ENCODE results near the gene EFCAB14.
"Not testable (repeated sequence)": the region's sequence is repeated elsewhere in the genome, so short reads cannot be mapped to it uniquely, and the experiment has no call there.

Gene EFCAB14

GRCh38 chr1:46760558-46761166 lies 41.7 kb upstream of the EFCAB14 start:
- no peak for DNase-seq (ENCODE audit: extremely low spot score)
- POLR2A ChIA-PET: no interaction called here
- TF ChIP-seq TARDBP (IDR thresholded peaks at IDR 0.05) (no peak), ZNF384 (IDR thresholded peaks at IDR 0.05) (no peak), PKNOX1 (IDR thresholded peaks at IDR 0.05) (no peak), SUZ12 (IDR thresholded peaks at IDR 0.05) (no peak), HDGF (IDR thresholded peaks at IDR 0.05; ENCODE audit: borderline replicate concordance) (no peak), NFRKB (IDR thresholded peaks at IDR 0.05) (no peak), FOXM1 (IDR thresholded peaks at IDR 0.05; ENCODE audit: borderline replicate concordance) (no peak), L3MBTL2 (conservative IDR thresholded peaks at IDR 0.05) (no peak), FOXK2 (IDR thresholded peaks at IDR 0.05) (no peak), CTBP1 (IDR thresholded peaks at IDR 0.05; ENCODE audit: borderline replicate concordance) (no peak), SP1 (IDR thresholded peaks at IDR 0.05) (no peak)
- CTCF ChIA-PET: no interaction called here

- no peak for TF ChIP-seq NFRKB (IDR thresholded peaks at IDR 0.05)
- TF ChIP-seq FOXA1 (IDR thresholded peaks at IDR 0.05): no peak
- TF ChIP-seq FOXK2 (IDR thresholded peaks at IDR 0.05): no peak
- no peak for TF ChIP-seq ELF4 (IDR thresholded peaks at IDR 0.05)
- TF ChIP-seq CTBP1 (IDR thresholded peaks at IDR 0.05; ENCODE audit: borderline replicate concordance): no peak
- TF ChIP-seq SP1 (IDR thresholded peaks at IDR 0.05): no peak
- no peak for TF ChIP-seq TARDBP (IDR thresholded peaks at IDR 0.05)
- TF ChIP-seq HDGF (IDR thresholded peaks at IDR 0.05; ENCODE audit: borderline replicate concordance): no peak
- TF ChIP-seq PKNOX1 (IDR thresholded peaks at IDR 0.05): no peak
- TF ChIP-seq FOXM1 (IDR thresholded peaks at IDR 0.05; ENCODE audit: borderline replicate concordance): no peak
- TF ChIP-seq BHLHE40 (IDR thresholded peaks at IDR 0.05; ENCODE audit: borderline replicate concordance): no peak
- TF ChIP-seq LEF1 (IDR thresholded peaks at IDR 0.05; ENCODE audit: borderline replicate concordance): no peak
- no peak for TF ChIP-seq ARNT (IDR thresholded peaks at IDR 0.05)
- TF ChIP-seq SUZ12 (IDR thresholded peaks at IDR 0.05): no peak
- no peak for TF ChIP-seq L3MBTL2 (conservative IDR thresholded peaks at IDR 0.05)
- no peak for TF ChIP-seq ZNF384 (IDR thresholded peaks at IDR 0.05)
- ChIA-PET POLR2A (no interaction called here), CTCF (no interaction called here)
- DNase-seq (ENCODE audit: extremely low spot score): no peak
These were observed 39.1 kb upstream of the EFCAB14 start for GRCh38 chr1:46757956-46758528.

GRCh38 chr1:46757247-46757955 lies 38.5 kb upstream of the EFCAB14 start:
- no peak for DNase-seq (ENCODE audit: extremely low spot score)
- ChIA-PET CTCF (no interaction called here), POLR2A (no interaction called here)

GRCh38 chr1:46755121-46755520 lies 36.2 kb upstream of the EFCAB14 start:
- CTCF ChIA-PET: no interaction called here
- DNase-seq (ENCODE audit: extremely low spot score): no peak

More at GRCh38 chr1:46757247-46757955, 38.5 kb upstream of the EFCAB14 start:
- no peak for TF ChIP-seq BHLHE40 (IDR thresholded peaks at IDR 0.05; ENCODE audit: borderline replicate concordance)
- TF ChIP-seq TARDBP (IDR thresholded peaks at IDR 0.05): no peak
- no peak for TF ChIP-seq SUZ12 (IDR thresholded peaks at IDR 0.05)
- no peak for TF ChIP-seq LEF1 (IDR thresholded peaks at IDR 0.05; ENCODE audit: borderline replicate concordance)
- TF ChIP-seq PKNOX1 (IDR thresholded peaks at IDR 0.05): no peak
- no peak for TF ChIP-seq FOXM1 (IDR thresholded peaks at IDR 0.05; ENCODE audit: borderline replicate concordance)

GRCh38 chr1:46754707-46755106 lies 35.8 kb upstream of the EFCAB14 start:
- POLR2A ChIA-PET; DNase-seq (ENCODE audit: extremely low spot score); CTCF ChIA-PET: not testable (repeated sequence)

More at GRCh38 chr1:46755121-46755520, 36.2 kb upstream of the EFCAB14 start:
- TF ChIP-seq FOXM1 (IDR thresholded peaks at IDR 0.05; ENCODE audit: borderline replicate concordance): no peak
- no peak for TF ChIP-seq SP1 (IDR thresholded peaks at IDR 0.05)
- no peak for TF ChIP-seq ZNF384 (IDR thresholded peaks at IDR 0.05)
- TF ChIP-seq BHLHE40 (IDR thresholded peaks at IDR 0.05; ENCODE audit: borderline replicate concordance): no peak
- TF ChIP-seq HDGF (IDR thresholded peaks at IDR 0.05; ENCODE audit: borderline replicate concordance): no peak
- TF ChIP-seq SUZ12 (IDR thresholded peaks at IDR 0.05): no peak
- TF ChIP-seq ELF4 (IDR thresholded peaks at IDR 0.05): no peak
- POLR2A ChIA-PET: no interaction called here

GRCh38 chr1:46753985-46754384 lies 35.1 kb upstream of the EFCAB14 start:
- TF ChIP-seq FOXA1 (IDR thresholded peaks at IDR 0.05) (no peak), ARNT (IDR thresholded peaks at IDR 0.05) (no peak)
- ChIA-PET CTCF (no interaction called here), POLR2A (no interaction called here)
- DNase-seq (ENCODE audit: extremely low spot score): no peak
